HepG2 (cell line): ENCODE results near the gene VCPKMT. TPM values are rescaled to one million over a fixed set of nuclear protein-coding genes. Genes with fewer than 3 reads are reported as not detected.

Source experiments
- ATAC-seq: fragments of 200-7000 bp; cut with Tn5 transposase; 3 replicates; pipeline ENCODE4 v1.9.1; 2020; ENCODE audit warnings: mild to moderate bottlenecking, moderate library complexity
- BruUV-seq: library from RNA; stranded (reverse); fragments of 400-500 nt; replicated peaks from 2 replicates; lab custom pipeline; 2021; lab: Mats Ljungman, UMichigan
- CTCF ChIA-PET: fragments of 300-600 bp; formaldehyde crosslinking; extraction: SDS; loops from one replicate; lab custom pipeline; 2021; ENCODE audit warnings: low total read pairs, inconsistent platforms, low intra/inter-chr PET ratio; lab: Yijun Ruan, JAX
- POLR2A ChIA-PET: fragments of 350-600 bp; sonication (Branson Sonifier 250); formaldehyde crosslinking; loops from one replicate; lab custom pipeline; 2020; ENCODE audit warnings: antibody characterized with exemption, inconsistent platforms; lab: Yijun Ruan, JAX
- DNase-seq: peaks from one replicate; pipeline ENCODE4 v3.0.0-alpha.2; 2015; ENCODE audit warnings: low spot score
- FAIRE-seq: peaks from 3 replicates; lab custom pipeline; 2011; peaks lifted over from hg19 to GRCh38; lab: Jason Lieb, UNC
- H2AFZ ChIP-seq: one replicate; pipeline ENCODE4 v1.6.1; 2011; ENCODE audit warnings: low read length, inconsistent platforms
- H3K27ac ChIP-seq: fragments of 300-600 bp; 3 replicates; pipeline ENCODE4 v1.8.0; 2011; ENCODE audit warnings: mixed run types, mild to moderate bottlenecking, mixed read lengths, low read length, inconsistent platforms; ENCODE audit not compliant: insufficient read depth; ENCODE audit errors: extremely low read length
- H3K27me3 ChIP-seq, 2 experiments: fragments of 200-600 bp in 1 of 2; 2 replicates in 1 of 2; 3 replicates in 1 of 2; pipeline versions ENCODE4 v1.6.0 to v1.8.0; 2011; ENCODE audit warnings: low read length in 2 of 2, mild to moderate bottlenecking in 2 of 2, moderate library complexity in 2 of 2, inconsistent platforms in 1 of 2; ENCODE audit not compliant: insufficient read depth in 2 of 2, control insufficient read depth in 1 of 2
- H3K36me3 ChIP-seq, 2 experiments: fragments of 200-600 bp in 1 of 2; replicated peaks in 1 of 2; 2 replicates in 1 of 2; 3 replicates in 1 of 2; pipeline versions ENCODE4 v1.5.1 to v1.8.0; 2011; ENCODE audit warnings: low read length in 2 of 2, inconsistent platforms in 1 of 2; ENCODE audit not compliant: insufficient read depth in 2 of 2, control insufficient read depth in 1 of 2
- H3K4me1 ChIP-seq: 2 replicates; pipeline ENCODE4 v1.5.1; 2012; ENCODE audit warnings: low read length, inconsistent platforms; ENCODE audit not compliant: insufficient read depth
- H3K4me2 ChIP-seq: 2 replicates; pipeline ENCODE4 v1.6.0; 2011; ENCODE audit warnings: low read depth, low read length, inconsistent platforms
- H3K4me3 ChIP-seq, 3 experiments: fragments of 200-600 bp in 1 of 3; sonication (generic), shearing (Covaris generic) in 1 of 3; replicated peaks in 1 of 3; 2 replicates each; pipeline ENCODE4 v1.5.1; 2011 to 2016; ENCODE audit warnings: low read length in 3 of 3, inconsistent platforms in 2 of 3, low read depth in 2 of 3, mild to moderate bottlenecking in 2 of 3, control low read depth in 1 of 3, mixed read lengths in 1 of 3; ENCODE audit not compliant: insufficient read depth in 1 of 3
- H3K79me2 ChIP-seq: one replicate; pipeline ENCODE4 v1.6.1; 2011; ENCODE audit warnings: low read length, inconsistent platforms; ENCODE audit not compliant: insufficient read depth
- H3K9ac ChIP-seq: 2 replicates; pipeline ENCODE4 v1.6.0; 2011; ENCODE audit warnings: mild to moderate bottlenecking, low read depth, low read length, inconsistent platforms; ENCODE audit not compliant: insufficient read depth
- H3K9me3 ChIP-seq: 2 replicates; pipeline ENCODE4 v1.5.1; 2012; ENCODE audit warnings: mild to moderate bottlenecking, low read length
- H4K20me1 ChIP-seq: 2 replicates; pipeline ENCODE4 v1.6.0; 2011; ENCODE audit warnings: inconsistent platforms, mild to moderate bottlenecking, low read length, moderate library complexity; ENCODE audit not compliant: insufficient read depth
- ARHGAP35 ChIP-seq: sonication (generic); formaldehyde crosslinking; IDR thresholded peaks from 2 replicates; pipeline ENCODE4 v1.9.0; 2022; ENCODE audit warnings: mild to moderate bottlenecking, inconsistent platforms, moderate library complexity, missing genetic modification reagents, borderline replicate concordance
- CREM ChIP-seq, 2 experiments: sonication (generic) in 1 of 2; formaldehyde crosslinking in 1 of 2; IDR thresholded peaks; 2 replicates each; pipeline versions ENCODE4 v1.4.0 to v1.6.1; 2016 to 2020; ENCODE audit warnings: antibody characterized with exemption in 1 of 2, mild to moderate bottlenecking in 1 of 2, missing genetic modification reagents in 1 of 2
- DMAP1 ChIP-seq: IDR thresholded peaks from 2 replicates; pipeline ENCODE4 v1.6.1; 2016
- JARID2 ChIP-seq: sonication (generic); formaldehyde crosslinking; IDR thresholded peaks from 2 replicates; pipeline ENCODE4 v1.8.1; 2023; ENCODE audit warnings: missing genetic modification reagents, inconsistent platforms; ENCODE audit not compliant: insufficient replicate concordance
- PHF21A ChIP-seq: sonication (generic); formaldehyde crosslinking; IDR thresholded peaks from 2 replicates; pipeline ENCODE4 v1.5.0; 2020; ENCODE audit warnings: mild to moderate bottlenecking, missing genetic modification reagents
- SMAD9 ChIP-seq: sonication (generic); formaldehyde crosslinking; IDR thresholded peaks from 2 replicates; pipeline ENCODE4 v1.5.1; 2020; ENCODE audit warnings: mild to moderate bottlenecking, missing genetic modification reagents
- ZFP36L2 ChIP-seq: sonication (generic); formaldehyde crosslinking; IDR thresholded peaks from 2 replicates; pipeline ENCODE4 v1.4.0; 2020; ENCODE audit warnings: missing genetic modification reagents
- ZNF136 ChIP-seq: sonication (generic); formaldehyde crosslinking; IDR thresholded peaks from 2 replicates; pipeline ENCODE4 v1.8.1; 2022; ENCODE audit warnings: low read depth, mild to moderate bottlenecking, moderate library complexity, missing genetic modification reagents
- ZNF282 ChIP-seq: fragments of 450-650 bp; IDR thresholded peaks from 2 replicates; pipeline ENCODE4 v1.6.1; 2018; ENCODE audit not compliant: partially characterized antibody
- ZNF33B ChIP-seq: sonication (generic); formaldehyde crosslinking; IDR thresholded peaks from 2 replicates; pipeline ENCODE4 v1.5.1; 2020; ENCODE audit warnings: mild to moderate bottlenecking, missing genetic modification reagents
- ZNF572 ChIP-seq: sonication (generic); formaldehyde crosslinking; IDR thresholded peaks from 2 replicates; pipeline ENCODE4 v1.5.1; 2020; ENCODE audit warnings: mild to moderate bottlenecking, missing genetic modification reagents
- ZNF605 ChIP-seq: sonication (generic); formaldehyde crosslinking; IDR thresholded peaks from 2 replicates; pipeline ENCODE4 v1.8.0; 2022; ENCODE audit warnings: mild to moderate bottlenecking, missing genetic modification reagents
- ZNF619 ChIP-seq: sonication (generic); formaldehyde crosslinking; IDR thresholded peaks from 2 replicates; pipeline ENCODE4 v1.4.0; 2020; ENCODE audit warnings: mild to moderate bottlenecking, missing genetic modification reagents
- WGBS: methylation state at CpG from one replicate; pipeline ENCODE4 v1.1.6; 2017; ENCODE audit warnings: low lambda C conversion rate; 5-methylcytosine and 5-hydroxymethylcytosine counted together
- in situ Hi-C: cut with HindIII; loops from 2 replicates; pipeline ENCODE4 v1.10.0; 2017; ENCODE audit warnings: low pct_unique_long_range_greater_than_20kb; ENCODE audit not compliant: extremely low pct_ligation_motif_present
- intact Hi-C: fragments of 100-400 bp; cut with micrococcal nuclease; formaldehyde crosslinking; loops from one replicate; pipeline ENCODE4 v1.10.0; 2022; ENCODE audit not compliant: unreplicated experiment
- polyA plus RNA-seq, 8 experiments: library from polyadenylated mRNA; depleted of rRNA in 3 of 8; stranded (reverse) in 7 of 8; unstranded in 1 of 8; fragments of >200 nt; fragmentation: Illumina TruSeq in 4 of 8; extraction: Trizol in 4 of 8; gene quantifications; 2 replicates each; pipeline versions ENCODE4 v1.2.1 to v1.2.3, GENCODE V29; 2011 to 2016; ENCODE audit warnings: low read depth in 4 of 8, missing spikeins in 1 of 8, mixed read lengths in 1 of 8; ENCODE audit not compliant: insufficient read depth in 1 of 8
- total RNA-seq, 5 experiments: library from RNA; depleted of rRNA; stranded (reverse); fragments of >200 nt; fragmentation: Illumina TruSeq; extraction: Trizol; gene quantifications; 2 replicates each; pipeline ENCODE4 v1.2.3, GENCODE V29; 2016; ENCODE audit warnings: low read depth in 1 of 5

The VCPKMT gene
- total and polyA plus RNA-seq, 2 of the 13 experiments (the other 11 are each of a cell fraction or from before 2014, with no cell fraction given) = 3.9 to 5.4 TPM

- H3K27ac ChIP-seq = no peak overlapping the region
- no peak overlapping the region for H3K4me2 ChIP-seq
- H3K27me3 ChIP-seq = peaks cover 2 to 3% of the 10 kb centered on the region in 2 experiments; a peak in 1 of 5 replicates
- ATAC-seq (no peak), FAIRE-seq (no peak), DNase-seq (no peak)
- ChIA-PET POLR2A (no interaction called here), CTCF (no interaction called here)
- in situ Hi-C loops = no loop called here
- H3K36me3 ChIP-seq = no peaks in the 10 kb centered on the region
- no peaks in the 10 kb centered on the region for H4K20me1 ChIP-seq
- no peaks in the 10 kb centered on the region for H3K79me2 ChIP-seq
- intact Hi-C loops = no loop called here
- peaks cover 6% of the 10 kb centered on the region; the same call in 1 of the 2 replicates for H3K4me1 ChIP-seq
- H3K4me3 ChIP-seq = no peak overlapping the region
- 83% methylated on average over 1 of the region's 5 CpGs for WGBS
- no peaks in the 10 kb centered on the region for H3K9me3 ChIP-seq
- no peak overlapping the region for H2AFZ ChIP-seq
- BruUV-seq = no TSS peak
- no peak for TF ChIP-seq ZNF282
- TF ChIP-seq JARID2 = no peak
- no peak for TF ChIP-seq ZNF136 (CRISPR knock-in tag)
- no peak for TF ChIP-seq ZNF619 (CRISPR knock-in tag)
- no peak for TF ChIP-seq PHF21A (CRISPR knock-in tag)
- TF ChIP-seq SMAD9 (CRISPR knock-in tag) = no peak
- no peak for TF ChIP-seq ZNF33B (CRISPR knock-in tag)
- TF ChIP-seq ARHGAP35 (CRISPR knock-in tag) = no peak
- TF ChIP-seq ZFP36L2 = no peak
- H3K9ac ChIP-seq = no peak overlapping the region
Measured at GRCh38 chr14:50089208-50089607, 27.2 kb downstream of the VCPKMT start.

- no peaks in the 10 kb centered on the region for H3K9me3 ChIP-seq
- H3K4me1 ChIP-seq = peaks cover 6% of the 10 kb centered on the region; the same call in 1 of the 2 replicates
- intact Hi-C loops (no loop called here), in situ Hi-C loops (no loop called here)
- no peaks in the 10 kb centered on the region for H3K36me3 ChIP-seq
- ATAC-seq (no peak), DNase-seq (no peak), FAIRE-seq (no peak)
- no peak overlapping the region for H3K4me3 ChIP-seq
- H3K9ac ChIP-seq = no peak overlapping the region
- no peaks in the 10 kb centered on the region for H3K79me2 ChIP-seq
- 41% methylated on average over 2 of the region's 2 CpGs for WGBS
- no peak overlapping the region for H3K4me2 ChIP-seq
- CTCF ChIA-PET = no interaction called here
- no TSS peak for BruUV-seq
- POLR2A ChIA-PET = no interaction called here
- H3K27ac ChIP-seq = no peak overlapping the region
- no peak overlapping the region for H2AFZ ChIP-seq
- no peaks in the 10 kb centered on the region for H4K20me1 ChIP-seq
- TF ChIP-seq CREM (IDR thresholded peaks at IDR 0.05) (no peak), CREM (CRISPR knock-in tag; IDR thresholded peaks at IDR 0.05) (no peak), ZNF605 (CRISPR knock-in tag) (no peak), ZNF572 (CRISPR knock-in tag) (no peak), DMAP1 (CRISPR knock-in tag) (no peak)
- H3K27me3 ChIP-seq = peaks cover 2 to 3% of the 10 kb centered on the region in 2 experiments; a peak in 1 of 5 replicates
Measured at GRCh38 chr14:50088731-50089130, 27.6 kb downstream of the VCPKMT start.
